ENCODE results near the gene TICAM2.

TICAM2 gene

GRCh38 chr5:115531787-115532367, 70.4 kb downstream of the TICAM2 start:
- DNase-seq (ENCODE audit: low read depth): no peak

DNA sequence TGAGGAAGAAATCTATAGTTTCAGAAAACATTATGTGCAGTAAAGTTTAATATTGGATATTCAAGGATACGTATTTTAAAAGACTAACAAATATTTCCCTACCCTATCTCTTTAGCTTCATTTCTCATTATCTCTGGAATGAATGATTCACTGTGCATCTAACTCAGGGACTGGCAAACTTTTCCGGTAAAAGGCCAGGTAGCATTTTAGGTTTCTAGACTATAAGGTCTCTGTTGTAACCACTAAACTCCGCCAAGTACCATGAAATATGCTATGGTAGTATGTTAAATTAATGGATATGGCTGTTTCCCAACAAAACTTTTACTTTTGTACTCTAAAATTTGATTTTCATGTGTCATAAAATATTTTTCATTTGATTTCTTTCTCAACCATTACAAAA, 70.9 kb downstream of the TICAM2 start:
- DNase-seq (ENCODE audit: low read depth): no peak

DNA sequence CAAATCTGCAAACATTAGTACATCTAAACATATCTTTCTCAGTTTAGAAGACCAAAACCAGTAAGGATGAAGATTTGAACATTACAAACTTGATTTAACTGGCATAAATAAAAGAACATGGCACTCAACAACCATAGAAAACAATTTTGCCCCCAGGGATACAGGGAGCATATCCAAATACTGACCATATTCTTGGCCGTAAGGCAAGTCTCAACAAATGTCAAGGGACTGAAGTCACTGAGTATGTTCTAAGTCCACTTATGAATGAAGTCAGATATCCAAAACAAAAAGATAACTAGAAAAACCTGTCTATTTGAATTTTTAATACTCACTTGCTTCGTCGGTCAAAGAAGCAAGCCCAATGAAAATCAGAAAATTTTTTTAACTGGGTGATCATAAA, 71.9 kb downstream of the TICAM2 start:
- no peak for DNase-seq (ENCODE audit: low read depth)
